GM19372 (cell line): ENCODE results near the gene LAYN.

Experiments used
- ATAC-seq: cut with Tn5 transposase; IDR thresholded peaks from one replicate; pipeline ENCODE4 v1.9.1; 2021; ENCODE audit warnings: mild to moderate bottlenecking, low read depth, moderate library complexity; ENCODE audit not compliant: unreplicated experiment

The LAYN gene

GRCh38 chr11:111540114-111540936 lies at the start of gene LAYN:
LAYN (plus strand) TSS chr11:111540720; CDS start chr11:111540844, 124 bp downstream.
- no peak for ATAC-seq

DNA sequence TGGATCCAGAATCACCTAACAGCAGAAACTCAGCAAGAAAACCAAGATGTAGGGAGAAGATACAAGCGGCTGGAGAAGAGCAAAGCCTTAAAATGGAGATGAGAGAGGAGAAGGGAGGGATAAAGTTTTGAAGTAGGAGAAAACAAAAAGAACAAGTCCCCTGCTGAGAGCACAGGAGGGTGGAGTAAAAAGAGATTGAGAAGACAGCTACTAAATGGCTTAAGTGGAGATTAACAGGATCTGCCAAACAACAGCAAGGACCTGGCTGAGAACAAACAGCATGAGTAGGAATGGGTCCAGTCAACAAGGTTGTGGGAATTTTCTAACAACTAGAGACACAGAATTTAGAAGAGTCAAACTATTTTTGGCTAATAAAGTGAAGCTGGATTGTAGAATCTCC lies 46.5 kb upstream of the LAYN start:
- ATAC-seq: no peak

GRCh38 chr11:111499483-111499882 lies 41.0 kb upstream of the LAYN start:
- ATAC-seq: no peak

GRCh38 chr11:111500481-111500880 lies 40.0 kb upstream of the LAYN start:
- no peak for ATAC-seq

GRCh38 chr11:111502611-111503010 lies 37.9 kb upstream of the LAYN start:
- no peak for ATAC-seq

GRCh38 chr11:111510311-111510710 lies 30.2 kb upstream of the LAYN start:
- ATAC-seq: no peak

GRCh38 chr11:111512296-111513239 lies 28.0 kb upstream of the LAYN start, which contains the start of gene BTG4:
BTG4 (minus strand) TSS chr11:111512386; CDS start chr11:111498776, 13,610 bp downstream.
- no peak for ATAC-seq

DNA sequence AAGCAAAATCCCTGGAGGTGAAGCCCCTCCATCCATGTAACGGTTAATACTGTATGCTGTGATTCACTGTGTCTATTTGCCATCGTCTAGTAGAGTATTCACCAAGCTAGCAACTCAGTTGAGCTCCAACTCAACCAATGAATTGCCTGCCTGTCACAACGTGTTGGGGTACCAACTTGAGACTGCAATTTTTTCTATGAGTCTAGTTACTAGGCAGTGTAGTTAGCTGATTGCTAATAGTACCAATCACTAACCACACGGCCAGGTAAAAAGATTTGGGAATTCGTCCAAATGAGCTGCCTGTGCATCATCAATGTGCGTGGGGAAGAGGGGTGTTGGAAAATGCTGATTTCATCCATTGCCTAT lies 27.3 kb upstream of the LAYN start:
- no peak for ATAC-seq

- ATAC-seq: no peak
Observed at GRCh38 chr11:111514216-111515031, 26.1 kb upstream of the LAYN start, which contains the start of gene HOATZ. HOATZ (plus strand) TSS chr11:111514778; CDS start chr11:111514785, 7 bp downstream.

- ATAC-seq: no peak
Observed at GRCh38 chr11:111515591-111515990, 24.9 kb upstream of the LAYN start.

GRCh38 chr11:111518668-111519067 lies 21.9 kb upstream of the LAYN start:
- no peak for ATAC-seq

DNA sequence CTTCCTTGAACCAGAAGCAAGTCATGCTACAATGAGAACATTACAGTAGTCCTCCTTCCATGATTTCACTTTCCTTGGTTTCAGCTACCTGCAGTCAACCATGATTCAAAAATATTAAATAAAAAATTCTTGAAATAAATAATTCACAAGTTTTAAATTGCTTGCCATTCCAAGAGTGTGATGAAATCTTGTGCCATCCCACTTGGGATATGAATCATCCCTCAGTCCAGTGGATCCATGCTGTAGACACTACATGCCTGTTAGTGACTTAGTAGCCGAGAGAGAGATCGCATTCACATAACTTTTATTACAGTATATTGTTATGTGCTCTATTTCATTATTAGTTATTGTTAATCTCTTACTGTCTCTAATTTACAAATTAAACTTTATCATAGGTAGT lies 20.0 kb upstream of the LAYN start:
- ATAC-seq: no peak

GRCh38 chr11:111521135-111521534 lies 19.4 kb upstream of the LAYN start:
- ATAC-seq: no peak

DNA sequence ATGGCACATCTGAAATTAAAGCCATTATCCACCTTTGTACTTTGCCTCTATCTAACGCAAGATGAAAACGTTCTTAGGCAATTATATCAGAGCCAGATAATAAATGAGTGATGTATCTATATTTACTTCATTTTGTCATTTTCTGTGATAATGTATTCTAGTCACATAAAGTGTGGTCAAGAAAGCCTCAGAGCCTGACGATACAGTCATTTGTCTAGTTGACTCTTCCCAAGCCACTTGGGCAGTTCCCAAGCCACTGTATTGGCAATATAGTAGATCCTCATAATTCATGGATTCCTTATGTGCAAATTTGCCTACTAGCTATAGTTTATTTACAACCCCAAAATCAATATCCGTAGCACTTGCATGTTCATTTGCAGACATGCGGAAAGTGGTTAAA lies 18.1 kb upstream of the LAYN start:
- no peak for ATAC-seq

GRCh38 chr11:111523343-111523742 lies 17.2 kb upstream of the LAYN start:
- no peak for ATAC-seq

DNA sequence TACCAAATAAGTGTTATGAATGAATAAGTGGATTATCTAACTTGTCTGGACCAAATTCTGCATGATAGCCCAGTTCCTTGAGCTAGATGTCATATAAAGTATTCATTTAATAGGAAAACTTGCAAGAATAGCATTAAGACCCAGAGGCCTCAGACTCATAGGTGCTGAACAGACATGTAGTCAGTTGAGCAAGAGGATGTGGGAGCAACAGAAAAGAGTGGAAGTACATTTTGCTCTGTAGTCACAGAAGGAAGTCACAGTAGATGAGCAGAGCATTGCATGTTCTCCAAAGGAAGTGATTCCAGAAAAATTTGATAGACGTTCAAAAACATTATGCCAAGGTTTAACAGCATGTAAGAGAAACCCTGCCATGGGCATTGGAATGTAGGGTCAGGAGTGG lies 16.5 kb upstream of the LAYN start:
- no peak for ATAC-seq

GRCh38 chr11:111525456-111525855 lies 15.1 kb upstream of the LAYN start:
- no peak for ATAC-seq

- ATAC-seq: no peak
Observed at GRCh38 chr11:111526501-111526900, 14.0 kb upstream of the LAYN start.

DNA sequence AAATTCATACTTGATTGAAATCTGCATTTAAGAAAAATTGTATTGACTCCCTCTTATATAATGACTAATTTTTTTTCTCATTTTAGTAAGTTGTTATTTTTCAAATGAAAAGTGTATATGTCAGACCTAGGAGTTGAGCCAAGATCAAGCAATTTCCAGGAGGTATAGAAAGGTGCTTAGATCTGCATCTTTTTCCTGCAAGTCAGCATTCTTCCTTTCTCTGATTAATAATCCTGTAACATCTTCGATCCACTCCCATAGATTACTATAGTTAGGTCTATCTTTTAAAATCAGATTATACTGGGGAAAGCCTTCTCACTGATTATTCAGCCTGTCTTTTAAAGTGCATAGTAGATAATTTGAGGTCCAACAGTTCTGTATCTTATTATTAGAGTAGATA lies 13.2 kb upstream of the LAYN start:
- no peak for ATAC-seq

- ATAC-seq: no peak
Observed at GRCh38 chr11:111528557-111528956, 12.0 kb upstream of the LAYN start.
